ENCODE results near the gene IL17RB. TPM values are rescaled to one million over a fixed set of nuclear protein-coding genes. Genes with fewer than 3 reads are reported as not detected.

IL17RB gene
- total RNA-seq, 2 experiments from 2014 or later = 0.57 TPM; not detected in 1

- no TSS peak for BruUV-seq (replicated peaks)
- peaks cover 20% of the 10 kb centered on the region for H3K79me2 ChIP-seq (ENCODE audit: insufficient read depth, low read depth, low read length)
- no peaks in the 10 kb centered on the region for H3K9me3 ChIP-seq (ENCODE audit: low read length)
- H2AFZ ChIP-seq (ENCODE audit: low read length) = no peak overlapping the region
- H4K20me1 ChIP-seq (ENCODE audit: insufficient read depth, low read length) = no peaks in the 10 kb centered on the region
- peaks cover 70% of the 10 kb centered on the region for H3K36me3 ChIP-seq (ENCODE audit: insufficient read depth, low read length)
- intact Hi-C loops (cut with micrococcal nuclease; ENCODE audit: unreplicated experiment) = no loop called here
- CTCF ChIA-PET (ENCODE audit: unreplicated experiment) = no interaction called here
- H3K27ac ChIP-seq (ENCODE audit: low read depth, low read length, poor library complexity, severe bottlenecking) = no peak overlapping the region
- no peaks in the 10 kb centered on the region for H3K9me2 ChIP-seq (ENCODE audit: insufficient read depth, low read length)
- no peak for DNase-seq (ENCODE audit: low spot score)
- H3K4me2 ChIP-seq (ENCODE audit: low read length) = no peak overlapping the region
- POLR2A ChIA-PET = interaction anchor here (0.6 to 1.0 kb wide), 3 partner anchors 9 to 715 kb away, joined by 3 read pairs; partner anchors contain the start of gene SELENOK
- H3K4me3 ChIP-seq (ENCODE audit: low read depth, low read length, poor library complexity, severe bottlenecking) = no peak overlapping the region
- H3K4me1 ChIP-seq (ENCODE audit: insufficient read depth, low read length, poor library complexity, severe bottlenecking) = peaks cover 16% of the 10 kb centered on the region
- TF ChIP-seq EZH2phosphoT487 (IDR thresholded peaks at IDR 0.05; ENCODE audit: borderline replicate concordance, low read depth, low read length) (no peak), CTCF (conservative IDR thresholded peaks at IDR 0.05; ENCODE audit: low read length) (no peak)
Measured at GRCh38 chr3:53883008-53883407, 36.6 kb downstream of the IL17RB start.

- BruUV-seq (replicated peaks) = no TSS peak
- TF ChIP-seq CTCF (conservative IDR thresholded peaks at IDR 0.05; ENCODE audit: low read length) (no peak), EZH2phosphoT487 (IDR thresholded peaks at IDR 0.05; ENCODE audit: borderline replicate concordance, low read depth, low read length) (no peak)
- Histone ChIP-seq H2AFZ (ENCODE audit: low read length) (no peak overlapping the region), H3K9me3 (ENCODE audit: low read length) (no peaks in the 10 kb centered on the region), H3K4me1 (ENCODE audit: insufficient read depth, low read length, poor library complexity, severe bottlenecking) (peaks cover 17% of the 10 kb centered on the region), H3K9me2 (ENCODE audit: insufficient read depth, low read length) (no peaks in the 10 kb centered on the region), H3K36me3 (ENCODE audit: insufficient read depth, low read length) (peaks cover 64% of the 10 kb centered on the region), H3K27ac (ENCODE audit: low read depth, low read length, poor library complexity, severe bottlenecking) (no peak overlapping the region), H4K20me1 (ENCODE audit: insufficient read depth, low read length) (no peaks in the 10 kb centered on the region), H3K79me2 (ENCODE audit: insufficient read depth, low read depth, low read length) (peaks cover 27% of the 10 kb centered on the region), H3K4me3 (ENCODE audit: low read depth, low read length, poor library complexity, severe bottlenecking) (no peak overlapping the region), H3K4me2 (ENCODE audit: low read length) (no peak overlapping the region)
- CTCF ChIA-PET (ENCODE audit: unreplicated experiment) = no interaction called here
- POLR2A ChIA-PET = no interaction called here
- DNase-seq (ENCODE audit: low spot score) = no peak
- intact Hi-C loops (cut with micrococcal nuclease; ENCODE audit: unreplicated experiment) = no loop called here
Measured at GRCh38 chr3:53884623-53885022, 38.3 kb downstream of the IL17RB start.

- no peak for TF ChIP-seq CTCF (conservative IDR thresholded peaks at IDR 0.05; ENCODE audit: low read length)
- TF ChIP-seq EZH2phosphoT487 (IDR thresholded peaks at IDR 0.05; ENCODE audit: borderline replicate concordance, low read depth, low read length) = no peak
- H4K20me1 ChIP-seq (ENCODE audit: insufficient read depth, low read length) = no peaks in the 10 kb centered on the region
- no peaks in the 10 kb centered on the region for H3K9me3 ChIP-seq (ENCODE audit: low read length)
- peaks cover 21% of the 10 kb centered on the region for H3K4me1 ChIP-seq (ENCODE audit: insufficient read depth, low read length, poor library complexity, severe bottlenecking)
- H3K4me2 ChIP-seq (ENCODE audit: low read length) = no peak overlapping the region
- H3K36me3 ChIP-seq (ENCODE audit: insufficient read depth, low read length) = peaks cover 58% of the 10 kb centered on the region
- ChIA-PET CTCF (ENCODE audit: unreplicated experiment) (no interaction called here), POLR2A (no interaction called here)
- H3K79me2 ChIP-seq (ENCODE audit: insufficient read depth, low read depth, low read length) = peaks cover 27% of the 10 kb centered on the region
- BruUV-seq (replicated peaks) = no TSS peak
- no peak overlapping the region for H2AFZ ChIP-seq (ENCODE audit: low read length)
- H3K27ac ChIP-seq (ENCODE audit: low read depth, low read length, poor library complexity, severe bottlenecking) = no peak overlapping the region
- no peak overlapping the region for H3K4me3 ChIP-seq (ENCODE audit: low read depth, low read length, poor library complexity, severe bottlenecking)
- DNase-seq (ENCODE audit: low spot score) = no peak
- H3K9me2 ChIP-seq (ENCODE audit: insufficient read depth, low read length) = no peaks in the 10 kb centered on the region
- intact Hi-C loops (cut with micrococcal nuclease; ENCODE audit: unreplicated experiment) = no loop called here
Measured at GRCh38 chr3:53885239-53885638, 38.9 kb downstream of the IL17RB start.

Data from OCI-LY7 (cell line).